DND-41 (cell line): ENCODE measurements around the gene ARL6IP4.

ENCODE experiments used
- ATAC-seq: fragments of 200-7000 bp; cut with Tn5 transposase; 3 replicates; pipeline ENCODE4 v1.9.1; 2021; ENCODE audit warnings: low read depth; ENCODE audit not compliant: insufficient read depth
- DNase-seq: peaks from one replicate; pipeline ENCODE4 v3.0.0-alpha.2; 2020
- H2AFZ ChIP-seq: 2 replicates; pipeline ENCODE4 v1.6.0; 2012; ENCODE audit warnings: low read depth, low read length
- H3K27ac ChIP-seq: 2 replicates; pipeline ENCODE4 v1.5.1; 2012; ENCODE audit warnings: low read length, inconsistent platforms
- H3K27me3 ChIP-seq: fragments of 200-600 bp; sonication (generic); 2 replicates; pipeline ENCODE4 v1.6.0; 2012; ENCODE audit warnings: low read length, mild to moderate bottlenecking, inconsistent platforms; ENCODE audit not compliant: insufficient read depth, poor library complexity
- H3K36me3 ChIP-seq: 2 replicates; pipeline ENCODE4 v1.5.1; 2012; ENCODE audit warnings: low read length, inconsistent platforms; ENCODE audit not compliant: insufficient read depth
- H3K4me1 ChIP-seq: 2 replicates; pipeline ENCODE4 v1.5.1; 2012; ENCODE audit warnings: mild to moderate bottlenecking, low read length; ENCODE audit not compliant: insufficient read depth
- H3K4me2 ChIP-seq: 2 replicates; pipeline ENCODE4 v1.6.0; 2012; ENCODE audit warnings: mild to moderate bottlenecking, moderate library complexity, low read length, inconsistent platforms; ENCODE audit not compliant: insufficient read depth
- H3K4me3 ChIP-seq, 2 experiments: fragments of 200-600 bp in 1 of 2; shearing (Covaris generic) in 1 of 2; 2 replicates each; pipeline ENCODE4 v1.5.1; 2012 to 2016; ENCODE audit warnings: inconsistent platforms in 2 of 2, low read length in 2 of 2, mild to moderate bottlenecking in 2 of 2, low read depth in 1 of 2, moderate library complexity in 1 of 2
- H3K79me2 ChIP-seq: 2 replicates; pipeline ENCODE4 v1.6.0; 2012; ENCODE audit warnings: low read length, inconsistent platforms; ENCODE audit not compliant: insufficient read depth
- H3K9ac ChIP-seq: 2 replicates; pipeline ENCODE4 v1.6.0; 2012; ENCODE audit warnings: low read depth, mild to moderate bottlenecking, inconsistent platforms, low read length, moderate library complexity
- H3K9me3 ChIP-seq: 2 replicates; pipeline ENCODE4 v1.5.1; 2012; ENCODE audit warnings: low read length, moderate library complexity, mild to moderate bottlenecking, inconsistent platforms; ENCODE audit not compliant: insufficient read depth, severe bottlenecking
- H4K20me1 ChIP-seq: 2 replicates; pipeline ENCODE4 v1.6.0; 2012; ENCODE audit warnings: low read length; ENCODE audit not compliant: insufficient read depth
- CTCF ChIP-seq: IDR thresholded peaks from 2 replicates; pipeline ENCODE4 v1.5.1; 2012; ENCODE audit warnings: borderline replicate concordance, low read length, moderate library complexity, mild to moderate bottlenecking; ENCODE audit not compliant: poor library complexity, severe bottlenecking; ENCODE audit errors: extremely low read depth
- EZH2 ChIP-seq: IDR thresholded peaks from 3 replicates; pipeline ENCODE4 v1.6.1; 2012; ENCODE audit warnings: borderline replicate concordance, low read depth, mild to moderate bottlenecking, moderate library complexity, low read length, inconsistent platforms; ENCODE audit not compliant: severe bottlenecking

Gene ARL6IP4

GRCh38 chr12:122998316-122998715, 17.8 kb downstream of the ARL6IP4 start:
- no peaks in the 10 kb centered on the region for H3K36me3 ChIP-seq
- no peaks in the 10 kb centered on the region for H3K9me3 ChIP-seq
- no peak for DNase-seq
- no peak overlapping the region for H3K27ac ChIP-seq
- TF ChIP-seq CTCF (no peak), EZH2 (no peak)
- H3K9ac ChIP-seq, result no peak overlapping the region
- no peaks in the 10 kb centered on the region; the same call in 1 of the 2 replicates for H4K20me1 ChIP-seq
- H3K79me2 ChIP-seq, result no peaks in the 10 kb centered on the region
- no peaks in the 10 kb centered on the region for H3K27me3 ChIP-seq
- no peak for ATAC-seq
- no peaks in the 10 kb centered on the region for H3K4me1 ChIP-seq
- no peak overlapping the region for H2AFZ ChIP-seq
- no peak overlapping the region for H3K4me3 ChIP-seq
- no peak overlapping the region for H3K4me2 ChIP-seq

- no peaks in the 10 kb centered on the region for H3K9me3 ChIP-seq
- no peaks in the 10 kb centered on the region for H3K36me3 ChIP-seq
- no peak overlapping the region for H3K4me3 ChIP-seq
- no peak overlapping the region for H3K27ac ChIP-seq
- no peaks in the 10 kb centered on the region for H3K4me1 ChIP-seq
- H3K27me3 ChIP-seq, result no peaks in the 10 kb centered on the region
- no peaks in the 10 kb centered on the region; the same call in 1 of the 2 replicates for H4K20me1 ChIP-seq
- ATAC-seq (no peak), DNase-seq (no peak)
- TF ChIP-seq EZH2 (no peak), CTCF (no peak)
- H2AFZ ChIP-seq, result no peak overlapping the region
- H3K9ac ChIP-seq, result no peak overlapping the region
- H3K79me2 ChIP-seq, result no peaks in the 10 kb centered on the region
- no peak overlapping the region for H3K4me2 ChIP-seq
Observed at GRCh38 chr12:122999196-122999946, 18.9 kb downstream of the ARL6IP4 start.

GRCh38 chr12:122999986-123000420, 19.5 kb downstream of the ARL6IP4 start:
- H3K4me3 ChIP-seq, result no peak overlapping the region
- no peak for ATAC-seq
- H3K9ac ChIP-seq, result no peak overlapping the region
- H3K4me1 ChIP-seq, result no peaks in the 10 kb centered on the region
- H3K36me3 ChIP-seq, result no peaks in the 10 kb centered on the region
- H3K27ac ChIP-seq, result no peak overlapping the region
- no peaks in the 10 kb centered on the region; the same call in 1 of the 2 replicates for H4K20me1 ChIP-seq
- H3K79me2 ChIP-seq, result no peaks in the 10 kb centered on the region
- no peaks in the 10 kb centered on the region for H3K27me3 ChIP-seq
- no peak overlapping the region for H2AFZ ChIP-seq
- no peak overlapping the region for H3K4me2 ChIP-seq
- DNase-seq, result no peak
- H3K9me3 ChIP-seq, result no peaks in the 10 kb centered on the region
- TF ChIP-seq EZH2, result no peak
- no peak for TF ChIP-seq CTCF
